Erythroblast (primary cell): ENCODE measurements around the gene CRYBG1.

Experiments
- GATA1 ChIP-seq: IDR thresholded peaks from 2 replicates; pipeline ENCODE4 v1.6.1; 2011; ENCODE audit warnings: low read depth, mild to moderate bottlenecking, control low read depth, low read length, moderate library complexity
- POLR2A ChIP-seq: IDR thresholded peaks from 2 replicates; pipeline ENCODE4 v1.6.1; 2011; ENCODE audit warnings: mild to moderate bottlenecking, low read length

DNA sequence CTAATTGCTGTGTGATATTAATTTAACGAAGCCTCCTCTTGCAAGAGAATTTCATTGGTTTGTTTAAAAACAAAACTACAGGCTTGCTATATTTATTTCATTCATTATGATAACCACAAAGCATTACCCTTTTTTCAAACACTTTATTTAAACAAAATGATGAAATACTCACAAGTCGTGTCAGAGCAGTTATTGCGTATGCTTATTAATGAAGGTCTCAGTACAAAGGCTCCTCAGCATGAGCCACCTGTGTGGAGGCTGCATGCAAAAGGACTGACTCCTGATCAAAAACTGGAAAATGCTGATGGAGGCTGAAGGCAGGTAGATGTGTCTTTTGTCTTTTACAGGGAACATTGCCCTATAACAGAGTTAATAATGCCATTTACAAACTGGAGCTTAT lies 130.5 kb downstream of the CRYBG1 start:
- TF ChIP-seq GATA1 (no peak), POLR2A (no peak)
